Inferior parietal cortex (tissue), 1 donor: ENCODE measurements around the gene PTCRA.
A peak's percentile ranks its signal among the peaks of the same experiment; 100 is the strongest.

Experiments used
- DNase-seq: peaks from one replicate; pipeline ENCODE4 v3.0.0-alpha.2; 2016; ENCODE audit errors: extremely low spot score

Gene PTCRA

DNA sequence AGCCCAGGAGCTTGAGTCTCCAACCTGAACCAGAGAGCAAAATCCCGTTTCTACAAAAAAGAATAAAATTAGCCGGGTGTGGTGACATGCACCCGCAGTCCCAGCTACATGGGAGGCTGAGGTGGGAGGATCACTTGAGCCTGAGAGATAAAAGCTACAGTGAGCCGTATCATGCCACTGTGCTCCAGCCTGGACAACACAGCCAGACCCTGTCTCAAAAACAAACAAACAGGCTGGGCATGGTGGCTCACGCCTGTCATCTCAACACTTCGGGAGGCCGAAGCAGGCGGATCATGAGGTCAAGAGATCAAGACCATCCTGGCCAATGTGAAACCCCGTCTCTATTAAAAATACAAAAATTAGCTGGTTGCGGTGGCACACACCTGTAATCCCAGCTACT, 11.4 kb upstream of the PTCRA start:
- no peak for DNase-seq

DNA sequence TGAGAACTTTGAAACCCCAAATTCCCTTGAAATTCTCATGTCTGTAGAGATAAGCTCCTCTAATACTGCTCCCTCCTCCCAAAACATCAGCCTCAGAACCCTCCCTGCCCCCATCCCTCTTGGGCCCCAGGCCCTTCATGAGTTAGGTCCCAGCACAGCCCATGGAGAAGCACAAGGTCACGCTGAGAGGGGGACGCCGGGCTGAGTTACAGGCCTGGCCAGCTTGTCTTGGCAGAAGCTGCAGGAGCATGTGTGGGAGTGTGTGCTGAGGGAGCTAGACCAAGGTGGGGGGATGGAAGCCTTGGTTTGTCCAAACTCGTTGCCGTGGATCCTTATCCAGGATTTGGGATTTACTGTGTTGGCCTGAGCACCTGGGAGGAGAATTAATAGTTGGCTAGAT, 8.5 kb upstream of the PTCRA start:
- no peak for DNase-seq

DNA sequence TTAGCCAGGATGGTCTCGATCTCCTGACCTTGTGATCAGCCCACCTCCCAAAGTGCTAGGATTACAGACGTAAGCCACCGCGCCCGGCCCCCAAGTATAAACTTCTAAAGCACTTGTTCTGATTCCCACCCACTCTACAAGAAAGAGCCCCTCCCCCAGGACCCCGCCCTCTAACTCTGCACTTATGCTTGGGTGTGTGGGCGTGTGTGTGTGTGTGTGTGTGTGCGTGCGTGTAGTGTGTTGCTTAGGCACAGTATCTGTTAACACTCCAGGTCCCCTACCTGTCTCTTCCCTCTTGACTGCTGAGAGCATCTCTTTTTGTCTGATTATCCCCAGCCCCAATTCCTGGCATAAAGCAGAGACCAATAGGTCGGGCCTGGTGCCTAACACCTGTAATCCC, 6.0 kb upstream of the PTCRA start:
- DNase-seq: no peak

DNA sequence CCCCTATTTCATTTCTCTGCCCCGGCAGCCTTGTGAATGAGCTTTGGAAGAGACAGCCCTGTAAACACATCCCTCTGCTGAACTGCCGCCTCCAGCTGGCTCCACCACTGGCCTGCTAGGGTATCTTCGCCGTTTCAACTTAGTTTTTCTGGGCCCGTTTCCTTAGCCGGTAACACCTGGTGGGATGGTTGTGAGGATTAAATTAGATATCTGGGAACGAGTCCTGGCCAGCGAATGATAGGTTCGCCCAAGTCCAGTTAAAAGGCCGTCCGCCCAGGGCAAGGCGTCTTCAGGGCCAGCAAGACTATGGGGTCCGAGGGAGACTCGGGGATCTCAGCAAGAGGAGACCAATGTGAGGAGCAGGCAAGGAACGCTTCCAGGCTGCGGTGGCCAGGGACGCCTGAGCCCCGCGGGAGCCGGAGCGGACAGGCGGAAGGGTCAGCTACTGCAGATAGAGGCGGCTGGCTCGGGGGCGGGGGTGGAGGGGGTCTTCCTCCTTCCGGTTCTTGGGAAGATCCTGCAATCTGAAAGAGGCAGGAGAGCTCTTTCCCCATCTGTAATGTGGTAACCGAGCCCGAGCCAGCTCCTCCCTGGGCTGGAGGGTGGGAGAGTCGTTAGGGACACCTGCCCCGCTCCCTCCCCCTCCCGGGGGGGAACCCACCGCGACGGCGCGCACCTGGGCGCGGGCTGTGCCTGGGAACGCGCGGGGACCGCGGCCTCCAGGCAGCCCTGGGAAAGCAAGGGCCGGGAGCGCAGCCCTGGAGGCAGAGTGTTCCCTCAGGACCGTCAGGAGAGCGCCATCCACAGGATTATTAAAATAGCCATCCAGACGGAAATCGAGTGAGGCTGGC, 4.5 kb upstream of the PTCRA start:
- no peak for DNase-seq

DNA sequence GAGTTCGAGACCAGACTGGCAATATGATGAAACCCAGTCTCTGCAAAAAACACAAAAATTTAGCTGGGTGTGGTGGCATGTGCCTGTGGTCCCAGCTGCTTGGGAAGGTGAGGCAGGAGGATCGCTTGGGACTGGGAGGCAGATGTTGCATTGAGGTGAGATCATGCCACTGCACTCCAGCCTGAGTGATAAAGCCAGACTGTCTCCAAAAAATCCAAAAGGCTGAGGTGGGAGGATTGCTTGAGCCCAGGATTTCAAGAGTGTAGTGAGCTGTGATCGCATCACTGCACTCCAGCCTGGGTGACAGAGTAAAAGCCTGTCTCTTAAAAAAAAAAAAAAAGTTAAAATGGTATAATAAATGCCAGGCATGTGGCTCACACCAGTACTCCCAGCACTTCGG, 1.3 kb upstream of the PTCRA start:
- DNase-seq: no peak

DNA sequence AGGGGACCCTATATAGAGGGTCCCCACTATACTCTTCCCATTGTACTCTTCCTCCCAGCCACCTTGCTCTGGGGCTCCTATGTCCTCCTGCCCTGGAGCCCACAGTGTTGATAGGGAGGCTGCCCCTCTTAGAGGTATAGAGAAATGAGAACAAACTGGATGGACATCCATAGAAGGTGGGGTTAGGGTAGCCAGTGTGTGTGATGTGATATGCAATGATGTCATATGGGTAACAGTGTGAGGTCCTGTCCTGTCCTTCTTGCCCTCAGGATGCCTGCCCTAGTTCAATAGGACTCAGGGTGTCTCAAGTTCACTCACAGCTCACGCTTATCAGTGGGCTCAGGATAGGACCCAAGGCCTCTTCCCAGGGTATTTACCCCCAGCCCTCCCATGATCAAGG, 435 bp downstream of the PTCRA start:
- DNase-seq: no peak

DNA sequence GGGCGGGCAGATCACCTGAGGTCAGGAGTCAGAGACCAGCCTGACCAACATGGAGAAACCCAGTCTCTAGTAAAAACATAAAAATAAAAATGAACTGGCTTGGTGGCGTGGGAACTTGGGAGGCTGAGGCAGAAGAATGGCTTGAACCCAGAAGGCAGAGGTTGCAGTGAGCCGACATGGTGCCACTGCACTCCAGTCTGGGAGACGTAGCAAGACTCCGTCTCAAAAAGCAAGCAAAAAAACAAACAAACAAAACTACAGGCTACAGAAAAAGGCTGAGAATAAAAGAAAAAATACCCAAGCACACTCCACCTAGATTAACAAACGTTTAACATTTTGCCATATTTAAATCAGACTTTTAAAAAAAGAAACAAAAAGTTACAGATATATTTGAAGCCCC, 5.9 kb downstream of the PTCRA start:
- DNase-seq: no peak

DNA sequence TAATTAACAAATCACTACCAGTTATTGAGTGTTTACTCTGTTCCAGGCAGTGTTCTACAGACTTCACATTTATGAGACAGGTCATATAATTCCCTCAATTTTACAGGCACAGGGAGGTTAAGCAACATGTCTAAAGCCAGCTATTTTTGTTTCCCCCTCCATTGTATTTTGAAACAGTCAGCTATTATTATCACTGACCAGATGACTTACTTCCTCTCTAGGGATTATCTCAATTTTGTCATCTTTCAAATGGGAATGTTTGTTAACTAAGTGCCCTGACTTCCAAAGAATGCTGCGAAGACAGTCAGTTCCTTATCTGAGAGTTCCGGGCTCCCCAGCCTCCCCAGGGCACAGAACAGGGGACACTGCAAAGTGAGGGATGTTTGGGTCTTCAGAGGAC, 7.8 kb downstream of the PTCRA start:
- DNase-seq: no peak

DNA sequence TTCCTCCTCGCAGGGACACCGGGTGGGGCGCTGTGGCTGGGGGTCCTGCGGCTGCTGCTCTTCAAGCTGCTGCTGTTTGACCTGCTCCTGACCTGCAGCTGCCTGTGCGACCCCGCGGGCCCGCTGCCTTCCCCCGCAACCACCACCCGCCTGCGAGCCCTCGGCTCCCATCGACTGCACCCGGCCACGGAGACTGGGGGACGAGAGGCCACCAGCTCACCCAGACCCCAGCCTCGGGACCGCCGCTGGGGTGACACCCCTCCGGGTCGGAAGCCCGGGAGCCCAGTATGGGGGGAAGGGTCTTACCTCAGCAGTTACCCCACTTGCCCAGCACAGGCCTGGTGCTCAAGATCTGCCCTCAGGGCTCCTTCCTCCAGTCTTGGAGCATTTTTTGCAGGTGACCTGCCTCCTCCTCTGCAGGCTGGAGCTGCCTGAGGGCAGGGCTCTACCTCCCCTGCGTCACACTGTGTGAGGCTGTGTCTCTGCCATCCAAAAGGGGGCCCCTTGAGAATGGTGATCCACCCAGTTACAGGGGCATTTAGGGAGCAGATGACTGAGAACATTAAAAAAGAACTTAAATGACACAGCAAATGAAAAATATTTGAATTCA, 9.5 kb downstream of the PTCRA start:
- DNase-seq: no peak

DNA sequence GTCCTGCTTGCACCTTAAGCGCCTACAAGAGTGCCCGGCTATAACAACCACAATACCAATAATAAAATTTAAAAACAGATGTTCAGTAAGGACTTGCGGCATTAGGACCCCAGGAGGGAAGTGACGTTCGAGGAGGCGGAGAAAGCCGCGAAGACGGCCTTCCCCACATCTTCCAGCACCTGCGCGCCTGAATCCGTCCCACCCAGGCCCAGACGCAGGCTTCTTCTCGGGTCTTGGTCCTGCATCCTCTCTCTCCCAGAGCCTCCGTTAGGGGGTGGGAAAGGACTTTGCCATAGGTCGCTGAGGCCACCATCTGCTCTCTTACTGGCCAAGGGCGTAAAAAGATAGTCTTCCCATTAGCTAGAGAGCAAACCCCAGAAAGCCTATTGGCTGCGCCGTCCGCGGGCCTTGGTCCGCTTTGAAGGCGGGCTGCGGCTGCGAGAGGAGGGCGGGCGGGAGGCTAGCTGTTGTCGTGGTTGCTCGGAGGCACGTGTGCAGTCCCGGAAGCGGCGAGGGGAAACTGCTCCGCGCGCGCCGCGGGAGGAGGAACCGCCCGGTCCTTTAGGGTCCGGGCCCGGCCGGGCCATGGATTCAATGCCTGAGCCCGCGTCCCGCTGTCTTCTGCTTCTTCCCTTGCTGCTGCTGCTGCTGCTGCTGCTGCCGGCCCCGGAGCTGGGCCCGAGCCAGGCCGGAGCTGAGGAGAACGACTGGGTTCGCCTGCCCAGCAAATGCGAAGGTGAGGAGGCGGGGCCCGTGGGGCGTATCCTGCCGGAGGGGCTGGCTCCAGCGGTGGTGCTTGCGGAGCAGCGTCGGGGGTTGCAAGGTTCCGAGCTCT, 13.3 kb downstream of the PTCRA start, which contains the start of gene CNPY3:
TSS of gene CNPY3 (plus strand) at position 495 of the 835 bp plus-strand sequence. CDS start at position 586, 91 bp downstream.
- peak; percentile 96 for DNase-seq

DNA sequence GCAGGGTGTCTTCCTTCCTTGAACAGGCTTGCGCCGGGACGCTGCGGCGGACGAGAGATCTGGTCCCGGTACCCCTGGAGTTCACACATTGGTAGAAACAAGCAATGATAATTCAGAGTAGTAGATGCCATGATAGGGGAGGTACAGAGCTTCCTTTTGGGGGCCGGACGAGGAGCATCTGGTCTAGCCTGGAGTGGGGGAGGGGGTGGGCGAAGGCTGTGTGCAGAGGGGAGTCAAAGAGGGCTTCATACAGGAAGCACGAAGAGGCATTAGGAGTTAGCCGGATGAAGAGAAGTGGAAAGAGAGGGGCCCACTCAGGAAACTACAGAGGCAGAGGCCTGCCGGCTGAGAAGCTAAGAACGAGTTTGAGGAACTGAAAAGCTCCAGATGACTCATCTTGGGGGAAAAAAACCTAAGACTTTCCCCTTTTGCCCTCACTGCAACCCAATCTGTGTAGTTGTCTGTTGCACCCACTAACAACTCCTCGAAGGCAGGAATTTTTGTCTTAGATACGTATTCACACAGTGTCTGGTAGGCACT, 14.0 kb downstream of the PTCRA start:
- peak; percentile 37 for DNase-seq

DNA sequence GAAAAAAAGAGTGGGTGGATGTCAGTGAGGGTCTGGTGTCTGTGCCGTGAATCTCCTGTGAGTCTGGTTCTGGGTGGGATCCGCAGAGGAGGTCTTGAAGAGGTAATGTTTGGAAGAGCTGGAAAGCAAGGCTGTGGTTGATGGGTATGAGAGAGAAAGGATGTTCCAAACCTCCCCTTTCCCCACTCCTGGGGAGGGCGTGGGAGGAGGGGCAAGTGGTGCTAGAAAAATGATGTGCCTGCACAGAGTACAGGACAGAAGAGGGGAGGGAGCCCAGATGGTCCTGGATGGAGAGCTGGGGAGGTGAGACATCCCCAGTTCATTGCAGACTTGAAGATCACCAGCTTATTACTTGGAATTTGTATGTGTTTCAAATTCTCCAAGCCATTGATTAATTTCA, 16.6 kb downstream of the PTCRA start:
- no peak for DNase-seq

DNA sequence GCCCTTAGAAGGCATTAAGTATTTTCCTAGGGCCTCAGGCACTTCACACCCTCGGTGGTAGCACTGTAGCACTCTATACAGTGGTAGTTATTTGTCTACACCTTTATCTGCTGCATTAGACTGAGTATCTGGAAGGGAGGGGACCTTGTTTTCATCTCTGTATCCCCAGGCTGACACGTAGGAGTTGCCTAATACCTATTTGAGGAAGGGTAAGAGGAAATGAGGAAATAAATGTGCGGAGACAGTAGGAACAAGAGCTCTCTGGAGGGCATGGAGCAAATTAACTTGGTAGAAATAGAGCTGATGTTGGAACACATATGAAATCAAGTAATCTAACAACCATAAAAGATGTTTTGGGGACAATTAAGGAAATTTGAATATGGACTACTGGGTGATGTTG, 17.4 kb downstream of the PTCRA start:
- DNase-seq: no peak

DNA sequence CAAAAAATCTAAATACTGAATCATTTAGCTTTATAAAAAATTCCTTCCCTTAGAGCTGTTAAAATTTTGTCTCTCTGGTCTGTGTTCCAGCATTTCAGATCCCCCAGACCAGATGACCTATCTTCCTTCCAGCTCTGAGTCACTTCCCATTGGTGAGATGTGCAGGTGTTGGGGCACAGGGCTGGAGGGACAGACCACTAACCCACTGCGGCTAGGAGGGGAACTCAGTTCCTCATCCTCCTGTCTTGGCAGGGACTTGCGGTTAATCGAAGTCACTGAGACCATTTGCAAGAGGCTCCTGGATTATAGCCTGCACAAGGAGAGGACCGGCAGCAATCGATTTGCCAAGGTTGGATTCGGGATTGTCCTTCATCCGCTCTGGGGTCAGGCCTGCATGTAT, 19.5 kb downstream of the PTCRA start:
- DNase-seq: no peak

DNA sequence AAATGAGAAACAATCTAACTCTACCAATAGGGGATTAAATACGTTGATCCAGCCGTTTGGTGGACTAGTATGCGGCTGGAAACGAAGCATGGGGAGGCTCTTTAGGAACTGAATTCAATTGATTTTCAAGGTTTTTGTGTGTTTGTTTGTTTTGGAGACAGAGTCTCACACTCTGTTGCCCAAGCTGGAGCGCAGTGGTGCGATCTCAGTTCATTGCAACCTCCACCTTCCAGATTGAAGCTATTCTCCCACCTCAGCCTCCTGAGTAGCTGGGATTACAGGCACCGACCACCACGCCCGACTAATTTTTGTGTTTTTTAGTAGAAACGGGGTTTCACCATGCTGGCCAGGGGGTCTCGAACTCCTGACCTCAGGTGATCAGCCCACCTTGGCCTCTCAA, 20.5 kb downstream of the PTCRA start:
- no peak for DNase-seq

DNA sequence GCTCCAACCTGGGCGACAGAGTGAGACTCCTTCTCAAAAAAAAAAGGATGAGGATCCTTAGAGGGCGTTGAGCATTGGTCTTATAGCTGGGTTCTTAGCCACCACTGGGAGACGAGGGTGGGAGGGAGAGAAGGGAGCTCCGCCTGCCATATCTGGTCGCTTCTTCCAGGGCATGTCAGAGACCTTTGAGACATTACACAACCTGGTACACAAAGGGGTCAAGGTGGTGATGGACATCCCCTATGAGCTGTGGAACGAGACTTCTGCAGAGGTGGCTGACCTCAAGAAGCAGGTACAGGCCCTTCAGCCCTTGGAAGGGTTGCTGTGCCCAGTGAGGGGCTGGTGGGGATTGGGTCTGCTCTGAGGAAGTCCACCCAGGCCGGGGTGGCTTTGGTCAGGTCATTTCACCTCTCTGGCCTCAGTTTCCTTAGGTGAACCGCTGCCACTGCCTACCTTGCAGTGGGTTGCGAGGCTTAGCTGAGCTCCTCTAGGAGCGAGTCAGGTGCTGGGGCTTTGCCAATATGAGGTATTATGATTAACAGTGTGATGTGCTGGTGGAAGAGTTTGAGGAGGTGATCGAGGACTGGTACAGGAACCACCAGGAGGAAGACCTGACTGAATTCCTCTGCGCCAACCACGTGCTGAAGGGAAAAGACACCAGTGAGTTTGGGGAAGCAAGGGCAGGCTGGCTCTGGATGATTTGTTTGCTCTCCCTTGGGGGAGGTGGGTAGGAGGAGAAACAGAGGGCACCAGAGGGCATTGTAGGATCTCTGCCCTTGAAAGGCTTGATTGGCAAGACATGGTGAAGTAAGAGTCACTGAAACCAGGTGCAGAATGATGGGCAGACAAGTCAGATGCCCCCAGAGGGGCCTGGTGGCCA, 21.9 kb downstream of the PTCRA start:
- no peak for DNase-seq

DNA sequence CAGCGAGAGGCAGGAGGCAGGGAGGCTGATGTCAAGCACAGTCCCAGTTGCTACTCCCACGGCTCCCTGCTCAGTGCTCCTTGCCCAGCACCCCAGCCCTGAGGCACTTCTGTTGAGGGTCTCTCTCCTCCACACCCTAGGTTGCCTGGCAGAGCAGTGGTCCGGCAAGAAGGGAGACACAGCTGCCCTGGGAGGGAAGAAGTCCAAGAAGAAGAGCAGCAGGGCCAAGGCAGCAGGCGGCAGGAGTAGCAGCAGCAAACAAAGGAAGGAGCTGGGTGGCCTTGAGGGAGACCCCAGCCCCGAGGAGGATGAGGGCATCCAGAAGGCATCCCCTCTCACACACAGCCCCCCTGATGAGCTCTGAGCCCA, 22.6 kb downstream of the PTCRA start:
- DNase-seq: no peak

DNA sequence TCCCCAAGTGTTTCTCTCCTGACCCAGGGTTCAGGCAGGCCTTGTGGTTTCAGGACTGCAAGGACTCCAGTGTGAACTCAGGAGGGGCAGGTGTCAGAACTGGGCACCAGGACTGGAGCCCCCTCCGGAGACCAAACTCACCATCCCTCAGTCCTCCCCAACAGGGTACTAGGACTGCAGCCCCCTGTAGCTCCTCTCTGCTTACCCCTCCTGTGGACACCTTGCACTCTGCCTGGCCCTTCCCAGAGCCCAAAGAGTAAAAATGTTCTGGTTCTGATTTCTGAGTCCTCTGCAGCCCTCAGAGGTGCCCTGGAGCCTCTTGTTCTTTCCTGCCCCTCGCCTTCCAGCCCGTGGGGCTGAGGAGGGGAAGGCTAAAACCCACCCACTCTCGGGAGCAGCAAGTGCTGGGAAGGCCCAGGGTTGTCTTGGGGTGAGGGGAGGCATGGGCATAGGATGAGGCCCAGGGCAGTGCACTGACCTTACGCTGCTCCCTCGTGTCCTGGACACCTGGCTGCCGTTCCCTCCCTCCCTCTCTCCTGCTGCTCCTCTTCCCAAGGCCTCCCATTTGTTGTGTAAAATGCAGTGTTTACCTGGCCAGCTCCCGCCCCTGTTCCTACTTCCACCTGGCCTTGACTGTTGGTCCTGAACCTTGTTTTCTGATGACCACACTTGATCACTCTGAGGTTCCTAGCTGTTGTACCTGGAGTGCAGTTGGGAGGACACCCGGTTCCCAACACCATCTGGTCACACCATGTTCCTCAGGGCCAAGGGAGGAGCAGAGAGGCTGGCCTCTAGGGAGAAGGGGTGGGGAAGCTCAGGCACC, 23.3 kb downstream of the PTCRA start:
- no peak for DNase-seq

DNA sequence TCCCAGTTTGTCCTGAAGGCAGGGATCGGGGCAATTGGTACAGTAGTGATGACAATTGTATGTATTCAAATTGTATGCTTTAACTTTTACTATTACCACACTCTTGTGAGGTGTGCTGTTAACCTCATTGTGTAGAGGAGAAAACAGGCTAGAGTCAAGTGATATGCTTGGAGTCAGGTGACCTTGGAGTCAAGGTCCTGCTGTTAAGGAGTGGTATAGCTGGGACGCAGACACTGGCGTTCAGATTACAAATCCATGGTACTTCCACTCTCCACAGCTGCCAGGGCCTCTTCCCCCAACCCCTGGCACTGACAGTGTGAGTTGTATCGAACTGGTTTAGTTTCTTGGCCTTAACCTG, 23.9 kb downstream of the PTCRA start:
- DNase-seq: no peak

DNA sequence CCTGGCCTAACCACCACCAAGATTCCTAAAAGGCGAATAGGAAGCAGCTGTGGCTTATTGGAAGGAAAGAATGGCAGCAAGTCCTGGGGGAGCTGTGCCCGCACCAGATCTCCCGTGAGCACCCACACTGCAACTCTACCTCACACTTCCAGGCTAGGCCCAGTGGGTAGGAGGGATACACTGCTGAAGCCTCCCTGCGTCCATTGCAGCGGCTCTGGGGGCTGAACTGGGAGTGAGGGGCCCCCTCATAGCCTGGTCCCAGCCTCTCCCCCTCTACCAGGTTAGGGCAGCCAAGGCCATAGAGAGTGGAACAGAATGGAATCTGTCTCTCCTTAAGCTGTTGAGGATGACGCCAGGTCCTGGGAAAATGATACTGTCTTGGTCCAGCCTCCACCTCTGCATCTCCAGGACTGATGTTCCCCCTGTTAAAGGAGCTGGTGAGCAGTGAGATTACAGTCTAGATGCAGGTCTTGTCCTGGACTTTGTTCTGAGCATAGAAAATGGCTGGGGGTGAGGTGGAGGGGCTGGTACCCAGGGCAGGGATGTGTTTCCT, 24.7 kb downstream of the PTCRA start:
- DNase-seq: no peak
